GM18909 (cell line): ENCODE measurements around the gene SLC38A3.

Experiments used
- ATAC-seq: cut with Tn5 transposase; IDR thresholded peaks from one replicate; pipeline ENCODE4 v1.9.1; 2021; ENCODE audit warnings: mild to moderate bottlenecking; ENCODE audit not compliant: unreplicated experiment, poor library complexity

SLC38A3 gene

GRCh38 chr3:50204804-50205412, at the start of gene SLC38A3:
SLC38A3 (plus strand) TSS chr3:50205271; CDS start chr3:50214200, 8,929 bp downstream.
- no peak for ATAC-seq

- ATAC-seq: no peak
These were observed 49.6 kb upstream of the SLC38A3 start for GRCh38 chr3:50155491-50155878.

DNA sequence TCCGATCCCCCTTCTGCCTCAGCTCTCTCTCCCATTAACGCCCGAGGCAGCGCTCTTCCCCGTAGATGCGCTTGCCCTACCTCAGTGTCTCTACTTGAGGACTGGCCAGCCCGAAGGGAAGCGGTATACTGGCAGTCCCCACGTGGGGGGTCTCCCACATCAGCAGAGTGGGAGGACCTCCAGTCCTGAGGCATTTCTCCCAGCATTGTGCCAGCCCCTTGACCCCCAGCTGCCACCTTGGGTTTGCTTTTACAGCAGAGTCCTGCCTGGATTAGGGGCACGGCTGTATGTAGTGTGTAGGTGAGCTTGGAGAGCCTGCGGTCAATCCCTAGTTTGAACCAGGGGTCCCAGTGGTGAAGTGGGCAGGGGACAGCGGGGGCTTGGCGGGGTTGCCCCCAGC, 49.2 kb upstream of the SLC38A3 start:
- no peak for ATAC-seq

DNA sequence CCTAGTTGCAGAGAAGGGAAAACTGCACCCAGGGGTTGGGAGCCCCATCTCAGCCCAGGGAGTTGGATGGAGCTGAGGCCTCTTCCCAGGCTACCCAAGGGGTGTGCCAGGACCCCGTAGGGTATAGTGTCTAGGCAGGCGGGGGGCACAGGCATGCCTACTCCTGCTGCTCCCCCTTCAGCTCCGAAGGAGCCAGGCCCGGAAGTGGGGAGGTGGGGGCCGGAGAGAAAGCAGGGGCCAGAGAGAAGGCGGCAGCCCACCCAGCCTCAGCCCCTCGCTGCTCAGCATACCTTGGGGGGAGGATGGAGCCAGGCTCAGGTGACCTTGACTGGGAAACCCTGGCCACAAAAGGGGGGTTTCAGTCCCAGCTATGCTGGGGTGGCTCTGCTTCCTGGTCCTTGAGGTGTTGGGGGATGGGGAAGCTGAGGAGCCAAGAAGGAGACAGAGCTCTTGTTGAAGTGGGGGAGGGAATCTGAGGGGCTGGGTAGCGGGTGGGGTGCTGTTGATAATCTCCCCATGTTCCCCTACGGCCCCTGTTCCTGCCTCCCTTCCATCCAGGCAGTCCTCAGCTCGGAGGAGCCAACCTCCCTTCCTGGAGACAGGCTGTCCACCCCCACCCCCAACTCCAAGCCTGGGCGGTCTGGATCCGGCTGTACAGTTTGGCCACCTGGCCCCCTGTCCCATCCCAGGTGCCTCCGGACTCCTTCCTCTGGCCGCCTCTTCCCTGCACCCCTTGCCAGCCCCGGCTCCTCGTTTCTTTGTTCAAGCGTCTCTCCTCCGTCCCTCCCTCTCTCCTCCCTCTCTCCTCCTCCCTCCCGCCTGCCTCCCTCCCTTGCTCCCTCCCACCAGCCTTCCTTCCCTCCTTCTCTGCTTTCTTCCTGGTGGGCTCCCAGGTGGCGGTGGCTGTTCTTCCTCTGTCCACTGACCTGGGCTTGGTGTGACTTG, 48.2 kb upstream of the SLC38A3 start:
- ATAC-seq: no peak

GRCh38 chr3:50157827-50158529, 47.1 kb upstream of the SLC38A3 start:
- ATAC-seq: no peak

- no peak for ATAC-seq
These were observed 46.4 kb upstream of the SLC38A3 start for GRCh38 chr3:50158530-50159146.

DNA sequence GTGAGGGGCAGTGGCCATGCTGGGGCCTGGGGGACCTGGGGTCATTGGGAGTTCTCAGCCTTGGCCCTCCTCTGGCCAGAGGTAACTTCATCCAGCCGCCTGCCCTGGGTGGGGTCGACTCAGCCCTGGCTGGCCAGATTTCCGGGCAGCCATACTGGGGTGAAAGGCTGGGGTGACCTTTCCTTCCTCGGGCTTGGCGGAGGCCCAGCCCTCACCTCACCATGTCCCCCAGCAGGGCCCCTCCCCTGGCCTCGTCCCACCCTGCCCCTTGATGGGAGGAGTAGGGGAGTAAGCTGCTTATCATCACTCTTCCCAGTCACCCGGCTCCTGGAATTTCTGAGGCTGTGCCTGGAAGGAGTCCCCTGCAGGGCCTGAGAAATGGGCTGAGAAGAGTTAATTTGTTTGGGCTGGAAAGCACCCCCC, 44.5 kb upstream of the SLC38A3 start:
- ATAC-seq: no peak

DNA sequence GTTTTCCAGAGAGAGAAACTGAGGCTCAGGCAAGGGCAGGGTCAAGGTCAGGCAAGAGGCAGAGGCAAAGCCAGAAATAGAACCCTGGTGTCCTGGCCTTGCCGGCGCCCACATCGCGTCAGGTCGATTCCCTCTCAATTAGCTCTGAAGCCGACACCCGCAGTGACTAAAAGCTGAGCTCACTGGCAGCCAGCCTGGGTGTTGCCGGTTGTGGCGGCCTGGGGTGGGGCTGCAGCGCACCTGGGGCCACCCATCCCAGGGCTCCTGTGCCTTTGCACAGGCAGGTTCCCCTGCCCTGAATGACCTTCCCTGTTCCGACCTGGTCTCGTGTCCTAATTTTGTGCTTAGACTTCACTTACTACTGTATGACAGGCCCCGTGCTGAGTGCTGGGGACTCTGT, 43.8 kb upstream of the SLC38A3 start:
- no peak for ATAC-seq

GRCh38 chr3:50162034-50162883, 42.8 kb upstream of the SLC38A3 start:
- ATAC-seq: no peak

GRCh38 chr3:50163572-50164455, 41.3 kb upstream of the SLC38A3 start:
- no peak for ATAC-seq

- ATAC-seq: no peak
These were observed 40.6 kb upstream of the SLC38A3 start for GRCh38 chr3:50164481-50164880.

GRCh38 chr3:50164984-50165909, 39.8 kb upstream of the SLC38A3 start:
- ATAC-seq: no peak

DNA sequence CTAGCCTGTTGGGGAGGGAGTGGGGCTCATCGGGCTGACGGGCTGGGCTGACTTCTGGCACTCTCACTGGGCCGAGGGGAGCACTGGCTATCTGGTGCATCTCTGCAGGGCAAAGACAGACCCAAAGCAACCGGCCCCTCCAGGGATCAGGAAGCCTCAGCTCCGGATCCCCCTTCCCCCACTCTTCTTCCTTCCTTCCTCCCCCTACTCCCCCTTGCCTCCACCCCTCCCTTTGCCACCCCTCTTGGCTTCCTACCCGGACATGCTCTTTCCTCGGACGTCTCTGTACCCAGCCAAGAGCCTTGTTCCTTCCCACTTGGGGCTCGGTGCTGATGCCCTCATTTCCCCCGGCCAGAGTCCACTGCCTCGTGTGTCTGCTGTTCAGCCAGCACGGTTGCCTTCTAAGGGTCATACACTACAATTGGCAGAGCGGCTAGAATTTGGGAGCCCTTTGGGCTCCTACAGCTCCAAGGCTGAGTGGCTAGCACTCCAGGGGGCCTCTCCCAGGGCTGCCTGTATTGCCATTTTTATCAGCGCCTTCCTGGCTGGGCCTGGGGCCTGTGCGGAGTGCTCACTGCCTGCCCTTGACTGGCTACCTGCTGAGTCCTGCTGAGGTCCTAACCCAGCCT, 39.0 kb upstream of the SLC38A3 start:
- ATAC-seq: no peak

DNA sequence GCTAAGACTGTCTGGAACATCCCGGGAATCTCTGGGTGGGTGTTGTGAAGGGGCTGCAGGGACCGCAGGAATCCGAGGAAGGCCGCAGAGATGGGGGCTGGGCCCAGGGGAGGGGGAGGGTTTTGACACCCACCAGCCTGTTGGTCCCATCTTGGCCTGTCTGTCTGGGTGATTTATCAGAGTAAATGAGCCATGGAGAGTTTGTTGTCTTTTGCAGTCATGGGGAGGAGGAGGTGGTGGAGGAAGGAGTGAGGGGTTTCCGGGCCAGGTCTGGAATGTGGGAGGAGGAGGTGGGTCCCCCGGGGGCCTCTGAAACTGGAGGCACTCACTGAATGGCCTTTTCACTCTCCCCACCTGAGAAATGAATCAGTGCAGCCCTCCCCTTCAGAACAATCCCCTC, 38.5 kb upstream of the SLC38A3 start:
- ATAC-seq: no peak

- no peak for ATAC-seq
These were observed 37.8 kb upstream of the SLC38A3 start for GRCh38 chr3:50167069-50167840.

- ATAC-seq: no peak
These were observed 37.2 kb upstream of the SLC38A3 start for GRCh38 chr3:50167841-50168209.

GRCh38 chr3:50168388-50168787, 36.7 kb upstream of the SLC38A3 start:
- no peak for ATAC-seq
